Left renal cortex interstitium (tissue), 4 donors: ENCODE measurements around the gene TNS4. TPM values are rescaled to one million over a fixed set of nuclear protein-coding genes. Genes with fewer than 3 reads are reported as not detected.
"Not testable (repeated sequence)": the region's sequence is repeated elsewhere in the genome, so short reads cannot be mapped to it uniquely, and the experiment has no call there.

Source experiments
- DNase-seq, 4 donors: peaks; one replicate each; pipeline ENCODE4 v3.0.0-alpha.2; 2013; ENCODE audit warnings: low read depth in 4 of 4, low spot score in 2 of 4, missing footprints in 1 of 4
- polyA plus RNA-seq, 4 donors: library from polyadenylated mRNA; unstranded; fragments of 120-200 nt; gene quantifications; one replicate each; pipeline ENCODE4 v1.2.1, GENCODE V29; 2013; ENCODE audit not compliant: insufficient read length in 4 of 4

TNS4 gene
- polyA plus RNA-seq: under 1 TPM; 0.05 to 0.32 (median 0.14) TPM

GRCh38 chr17:40501499-40501911, at the start of gene TNS4:
TSS of gene TNS4 (minus strand) at chr17:40501623. CDS start at chr17:40496425, 5,198 bp downstream.
- no peak for DNase-seq

DNA sequence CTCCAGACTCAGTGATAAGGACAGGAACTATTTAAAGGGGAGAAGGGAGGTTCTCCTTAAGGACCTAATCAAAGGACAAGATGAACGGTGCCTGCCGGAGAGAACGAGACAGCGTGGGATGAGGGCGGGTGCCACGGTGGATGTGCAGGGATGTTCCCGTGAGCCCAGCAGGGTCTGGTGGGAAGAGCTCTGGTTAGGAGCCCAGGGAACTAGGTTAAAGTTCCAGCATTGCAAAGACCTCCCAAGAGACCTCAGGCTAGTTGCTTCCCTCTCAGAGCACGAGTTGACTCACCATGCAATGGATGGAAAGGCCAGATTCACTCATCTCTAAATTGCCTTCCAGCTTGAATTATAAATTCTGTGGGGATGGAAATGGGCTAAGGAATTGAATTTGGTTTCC, 49.2 kb upstream of the TNS4 start:
- no peak for DNase-seq

DNA sequence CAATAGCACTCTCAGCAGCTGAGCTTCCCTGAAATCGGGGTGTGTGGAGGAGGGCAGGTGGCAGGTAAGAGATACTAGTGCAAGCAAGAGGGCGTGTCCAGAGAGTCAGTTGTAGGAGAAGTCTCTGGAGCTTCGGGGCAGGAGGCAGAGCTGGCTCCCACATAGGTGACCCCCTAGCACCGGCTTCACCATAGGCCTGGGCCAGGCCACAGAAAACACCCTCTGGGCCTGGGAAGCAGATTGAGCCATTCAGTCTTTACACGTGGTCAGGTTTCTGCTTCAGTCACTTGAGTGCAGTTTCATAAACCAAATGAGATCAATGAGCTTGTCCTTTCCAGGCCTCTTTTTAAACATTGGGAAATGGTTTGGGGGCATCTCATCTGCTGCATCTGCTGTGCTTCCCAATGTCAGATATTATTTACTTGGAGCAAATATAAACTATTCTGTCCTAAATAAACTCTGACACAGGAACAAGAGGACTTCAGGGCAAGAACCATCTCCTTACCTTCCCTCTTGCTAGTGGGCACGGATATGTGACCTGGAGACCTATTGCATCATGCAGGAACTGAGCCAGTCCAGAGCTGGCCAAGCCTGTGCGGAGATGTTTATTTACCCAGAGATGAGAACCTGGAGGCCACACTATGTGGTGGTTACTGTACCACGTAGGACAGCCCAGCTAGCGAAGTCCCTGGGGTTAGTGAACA, 47.7 kb upstream of the TNS4 start:
- no peak for DNase-seq

DNA sequence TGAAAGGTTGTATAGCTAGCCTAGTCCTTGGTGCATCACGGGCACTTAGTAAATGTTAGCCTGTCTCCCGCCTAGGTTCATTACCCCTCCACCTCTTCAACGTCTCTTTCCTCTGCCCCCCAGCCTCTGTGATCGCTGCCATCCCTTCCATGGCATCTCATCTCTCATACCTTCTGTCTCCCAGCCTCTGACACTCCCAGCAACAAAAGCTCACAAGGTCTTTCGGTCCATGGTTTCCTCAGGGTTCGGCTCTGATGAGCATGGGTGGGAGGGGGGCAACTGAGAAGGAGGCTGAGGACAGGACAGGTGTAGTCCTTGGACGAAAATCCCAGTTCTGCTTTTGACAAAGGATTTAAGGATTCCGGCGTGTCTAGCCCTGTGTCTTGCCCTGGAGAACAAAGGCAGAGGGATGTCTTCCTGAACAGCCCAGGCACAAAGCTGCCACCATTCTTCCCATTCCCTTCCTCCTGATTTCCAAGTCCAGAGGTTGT, 47.1 kb upstream of the TNS4 start:
- DNase-seq: no peak

DNA sequence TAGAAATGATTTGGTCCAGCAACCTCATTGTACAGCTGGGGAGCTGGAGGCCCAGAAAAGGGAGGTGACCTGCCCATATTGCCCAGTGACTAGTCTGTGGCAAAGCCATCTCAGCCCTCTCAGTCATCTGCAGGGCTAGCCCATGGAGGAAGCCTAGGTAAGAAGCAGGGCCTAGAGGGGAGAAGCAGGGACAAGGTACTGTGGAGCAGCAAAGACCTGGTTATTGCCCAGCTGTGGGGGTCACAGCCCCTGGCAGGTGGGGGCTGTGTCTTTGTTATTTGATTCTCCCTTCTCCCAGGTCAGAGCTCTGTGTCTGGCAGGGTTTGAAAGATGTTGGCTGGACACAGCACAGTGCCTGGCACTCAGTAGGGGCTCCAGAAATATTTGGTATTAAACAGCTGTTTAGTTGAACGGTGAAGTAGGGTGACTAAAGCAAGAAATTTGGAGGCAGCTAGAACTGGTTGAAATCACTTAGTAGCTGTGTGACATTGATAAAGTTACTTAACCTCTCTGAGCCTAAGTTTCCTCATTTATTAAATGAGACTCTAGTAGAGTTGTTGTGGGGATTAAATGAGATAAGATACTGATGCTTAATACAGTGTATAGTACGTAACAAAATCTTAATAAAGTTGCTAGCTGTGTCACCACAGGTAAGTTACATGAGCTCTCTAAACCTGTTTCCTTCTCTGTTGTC, 46.5 kb upstream of the TNS4 start:
- no peak for DNase-seq

- DNase-seq: no peak
These were observed 45.8 kb upstream of the TNS4 start for GRCh38 chr17:40547079-40547784.

- DNase-seq: not testable (repeated sequence)
These were observed 45.1 kb upstream of the TNS4 start for GRCh38 chr17:40546497-40546896.

DNA sequence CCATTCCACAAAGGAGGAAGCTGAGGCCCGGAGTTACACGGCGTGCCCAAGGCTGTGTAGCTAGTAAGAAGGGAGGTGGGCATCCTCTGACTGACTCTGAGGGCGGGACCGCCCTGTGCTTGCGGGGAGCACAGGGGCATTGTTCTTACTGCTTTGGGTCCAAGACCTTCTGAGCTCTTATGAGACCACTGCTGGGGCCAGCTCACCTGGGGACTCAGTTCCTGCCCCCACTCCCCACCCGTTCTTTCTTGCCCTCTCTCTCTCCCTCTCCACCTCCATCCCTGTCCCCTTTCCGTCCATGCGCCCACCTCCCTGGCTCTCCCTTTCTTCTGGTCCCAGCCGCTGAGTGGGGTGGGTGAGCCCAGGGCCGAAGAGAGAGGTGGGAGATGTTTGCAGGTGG, 44.2 kb upstream of the TNS4 start:
- DNase-seq: no peak

DNA sequence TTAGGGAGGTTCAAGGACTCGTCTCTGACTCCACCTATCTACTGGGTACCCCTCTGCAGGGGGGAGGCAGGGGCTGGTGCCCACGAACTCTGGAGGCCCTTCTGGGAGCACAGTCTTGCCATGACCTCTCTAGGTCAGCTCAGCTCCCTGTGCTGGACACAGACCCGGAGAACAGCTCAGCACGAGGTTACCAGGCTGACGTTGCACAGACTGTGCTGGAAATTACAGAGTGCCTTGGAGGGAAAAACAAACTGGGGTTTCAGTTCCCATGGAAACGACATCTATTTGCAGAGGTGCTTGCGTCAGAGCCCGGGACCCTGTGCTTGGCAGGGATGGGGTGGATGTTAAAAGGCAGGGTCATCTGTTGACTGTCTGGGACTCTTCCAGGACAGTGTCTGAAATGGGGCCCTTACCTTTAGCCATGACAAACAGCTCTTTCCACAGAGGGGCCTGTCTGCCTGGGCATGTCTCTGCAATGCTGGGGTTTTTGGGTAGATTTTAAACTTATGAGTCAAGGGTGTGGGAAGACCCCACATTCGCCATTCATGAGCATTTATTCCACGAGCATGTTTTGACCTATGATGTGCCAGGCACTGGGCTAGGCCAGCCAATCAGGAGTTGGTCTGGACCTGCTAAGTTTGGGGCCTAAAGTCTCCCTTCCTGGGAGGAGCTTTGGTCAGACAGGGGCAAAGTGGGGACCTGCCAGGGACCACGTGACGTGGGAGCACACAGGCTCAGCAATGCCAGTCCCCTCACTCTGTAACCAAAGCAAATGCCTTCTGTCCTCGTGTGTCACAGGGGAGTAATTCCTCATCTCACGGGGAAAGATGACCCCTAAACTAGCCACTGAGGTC, 41.4 kb upstream of the TNS4 start:
- DNase-seq: no peak

DNA sequence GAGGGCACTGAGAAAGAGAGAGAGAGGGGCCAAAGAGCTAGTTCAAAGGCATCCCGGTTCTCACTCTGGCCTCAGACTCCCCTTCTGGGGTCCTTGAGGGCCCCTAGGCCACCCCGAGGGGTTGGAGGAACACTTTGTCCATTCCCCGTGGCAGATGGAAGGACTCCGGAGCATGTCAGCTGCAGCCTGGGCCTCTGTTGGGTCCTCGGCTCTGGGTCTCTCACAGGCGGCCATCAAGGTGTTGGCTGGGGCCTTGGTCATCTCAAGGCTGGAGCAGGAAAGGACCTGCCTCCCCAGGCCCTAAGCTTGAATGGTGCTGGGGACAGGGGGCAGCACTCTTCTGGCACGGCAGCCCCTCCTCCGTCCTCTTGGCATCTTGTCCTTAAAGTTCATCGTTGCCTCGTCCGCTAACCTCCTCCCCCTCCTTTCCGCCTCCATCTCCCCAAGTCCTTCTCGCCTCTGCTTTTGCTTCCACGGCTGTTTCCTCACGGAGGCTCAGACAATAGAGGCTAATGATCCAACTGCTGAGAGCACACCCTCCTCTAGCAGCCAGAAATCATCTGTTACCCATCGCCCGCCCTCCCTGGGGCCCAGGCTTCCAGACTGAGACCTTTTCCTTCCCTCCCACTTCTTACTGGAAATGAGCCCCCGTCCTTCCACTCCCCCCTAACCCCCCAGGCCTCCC, 40.6 kb upstream of the TNS4 start:
- no peak for DNase-seq

GRCh38 chr17:40541060-40541872, 39.8 kb upstream of the TNS4 start:
- DNase-seq: no peak

DNA sequence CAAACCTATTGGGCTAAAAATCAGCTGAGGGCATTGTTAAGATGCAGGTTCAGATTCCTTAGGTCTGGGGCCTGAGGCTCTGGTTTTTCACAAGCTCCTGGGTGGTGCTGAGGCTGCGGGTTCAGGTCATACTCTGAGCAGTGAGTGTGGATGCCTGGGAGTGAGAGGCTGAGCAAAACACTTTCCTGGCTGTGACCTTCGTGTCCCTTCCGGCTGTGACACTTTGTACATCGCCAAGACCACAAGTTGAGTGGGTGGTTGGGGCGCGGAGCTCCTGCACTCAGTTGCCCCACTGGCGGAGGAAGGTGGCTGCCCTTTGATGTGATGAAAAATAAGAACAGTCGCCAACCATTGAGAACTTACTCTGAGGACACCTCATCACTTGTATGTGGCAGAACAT, 39.0 kb upstream of the TNS4 start:
- DNase-seq: no peak

- DNase-seq: no peak
These were observed 38.4 kb upstream of the TNS4 start for GRCh38 chr17:40539711-40540411.

GRCh38 chr17:40538936-40539705, 37.7 kb upstream of the TNS4 start:
- DNase-seq: no peak

- no peak for DNase-seq
These were observed 36.9 kb upstream of the TNS4 start for GRCh38 chr17:40538019-40538935.

GRCh38 chr17:40536295-40537171, 35.1 kb upstream of the TNS4 start:
- no peak for DNase-seq
